WTC11 (cell line): ENCODE results near the gene KDF1. TPM values are rescaled to one million over a fixed set of nuclear protein-coding genes. Genes with fewer than 3 reads are reported as not detected.
A peak's percentile ranks its signal among the peaks of the same experiment; 100 is the strongest.

Experiments
- ATAC-seq: fragments of 200-7000 bp; cut with Tn5 transposase; 2 replicates; pipeline ENCODE4 v1.10.0; 2021; ENCODE audit warnings: mild to moderate bottlenecking, moderate library complexity
- CTCF ChIA-PET: fragments of 300-600 bp; sonication (Branson Sonifier 250); formaldehyde crosslinking; loops from one replicate; lab custom pipeline; 2021; ENCODE audit warnings: antibody characterized with exemption; lab: Charles Lee
- POLR2A ChIA-PET: fragments of 350-600 bp; sonication (Branson Sonifier 250); formaldehyde crosslinking; loops from one replicate; lab custom pipeline; 2021; ENCODE audit warnings: antibody characterized with exemption; lab: Charles Lee
- DNase-seq: peaks from one replicate; pipeline ENCODE4 v3.0.0; 2021; ENCODE audit warnings: low spot score
- H3K27ac Mint-ChIP-seq: 2 replicates; pipeline ENCODE4 v1.8.0; 2021; ENCODE audit warnings: mixed read lengths
- H3K27me3 Mint-ChIP-seq: 2 replicates; pipeline ENCODE4 v1.8.0; 2021; ENCODE audit warnings: low read depth, mild to moderate bottlenecking, moderate library complexity, mixed read lengths
- H3K36me3 Mint-ChIP-seq: 2 replicates; pipeline ENCODE4 v1.8.0; 2021; ENCODE audit warnings: mixed read lengths
- H3K4me1 Mint-ChIP-seq: 2 replicates; pipeline ENCODE4 v1.8.0; 2022; ENCODE audit warnings: mixed read lengths
- H3K4me3 Mint-ChIP-seq: 2 replicates; pipeline ENCODE4 v1.8.0; 2021; ENCODE audit warnings: mild to moderate bottlenecking, moderate library complexity, mixed read lengths
- H3K9me3 Mint-ChIP-seq: 2 replicates; pipeline ENCODE4 v1.8.0; 2021; ENCODE audit warnings: mixed read lengths
- ARID4B ChIP-seq: sonication (generic); formaldehyde crosslinking; IDR thresholded peaks from 2 replicates; pipeline ENCODE4 v1.8.0; 2023; ENCODE audit warnings: missing genetic modification reagents, mild to moderate bottlenecking, borderline replicate concordance
- CREB1 ChIP-seq: sonication (generic); formaldehyde crosslinking; IDR thresholded peaks from 2 replicates; pipeline ENCODE4 v1.8.0; 2023; ENCODE audit warnings: mild to moderate bottlenecking, missing genetic modification reagents
- EMX1 ChIP-seq: fragments of 250-450 bp; sonication (Bioruptor Pico); IDR thresholded peaks from 2 replicates; pipeline ENCODE4 v1.8.0; 2021; ENCODE audit warnings: mild to moderate bottlenecking
- GABPB1 ChIP-seq: sonication (generic); formaldehyde crosslinking; IDR thresholded peaks from 2 replicates; pipeline ENCODE4 v1.8.1; 2023; ENCODE audit warnings: mild to moderate bottlenecking, missing genetic modification reagents
- NR1H2 ChIP-seq: sonication (generic); formaldehyde crosslinking; IDR thresholded peaks from 2 replicates; pipeline ENCODE4 v1.9.0; 2021; ENCODE audit warnings: mild to moderate bottlenecking, moderate library complexity, missing genetic modification reagents
- SMAD3 ChIP-seq: sonication (generic); formaldehyde crosslinking; IDR thresholded peaks from 2 replicates; pipeline ENCODE4 v1.8.0; 2022; ENCODE audit warnings: missing genetic modification reagents, mild to moderate bottlenecking, borderline replicate concordance
- STAT6 ChIP-seq: sonication (generic); formaldehyde crosslinking; conservative IDR thresholded peaks from 2 replicates; pipeline ENCODE4 v1.8.1; 2023; ENCODE audit warnings: mild to moderate bottlenecking, low read depth, missing genetic modification reagents, moderate library complexity
- TEAD1 ChIP-seq: sonication (generic); formaldehyde crosslinking; IDR thresholded peaks from 2 replicates; pipeline ENCODE4 v1.8.0; 2022; ENCODE audit warnings: mild to moderate bottlenecking, missing genetic modification reagents
- TEAD4 ChIP-seq: sonication (generic); formaldehyde crosslinking; IDR thresholded peaks from 2 replicates; pipeline ENCODE4 v1.8.0; 2022; ENCODE audit warnings: mild to moderate bottlenecking, missing genetic modification reagents
- ZNF263 ChIP-seq: sonication (generic); formaldehyde crosslinking; IDR thresholded peaks from 2 replicates; pipeline ENCODE4 v1.8.1; 2022; ENCODE audit warnings: low read depth, mild to moderate bottlenecking, moderate library complexity, missing genetic modification reagents
- ZNF281 ChIP-seq: sonication (generic); formaldehyde crosslinking; IDR thresholded peaks from 2 replicates; pipeline ENCODE4 v1.8.0; 2023; ENCODE audit warnings: mild to moderate bottlenecking, missing genetic modification reagents
- ZNF423 ChIP-seq: fragments of 250-450 bp; sonication (Bioruptor Pico); IDR thresholded peaks from 2 replicates; pipeline ENCODE4 v2.1.2; 2022; ENCODE audit warnings: mild to moderate bottlenecking, moderate library complexity
- ZNF671 ChIP-seq: fragments of 250-450 bp; sonication (Bioruptor Pico); IDR thresholded peaks from 2 replicates; pipeline ENCODE4 v1.8.0; 2021; ENCODE audit warnings: mild to moderate bottlenecking
- total RNA-seq: library from RNA; stranded (reverse); gene quantifications from 3 replicates; pipeline ENCODE4 v1.2.3, GENCODE V29; 2021

Gene KDF1
- total RNA-seq, 1 experiment from 2014 or later: 19.0 TPM

GRCh38 chr1:26913754-26914619 lies 46.3 kb downstream of the KDF1 start, which contains the start of gene NR0B2:
TSS of gene NR0B2 (minus strand) at chr1:26913975. CDS start at chr1:26913940, 35 bp downstream.
- POLR2A ChIA-PET: interaction anchor here (0.5 kb wide), 1 partner anchor 796 kb away, joined by 3 read pairs; no protein-coding TSS in a partner anchor
- Mint-ChIP-seq H3K27me3 (peaks cover 9% of the 10 kb centered on the region), H3K27ac (no peak within 1 kb of the TSS), H3K36me3 (no peaks in the 10 kb centered on the region), H3K4me1 (no peaks in the 10 kb centered on the region), H3K4me3 (no peak within 1 kb of the TSS), H3K9me3 (no peaks in the 10 kb centered on the region)
- ATAC-seq (peak; percentile 26; the same call in 1 of the 2 replicates), DNase-seq (no peak)
- TF ChIP-seq SMAD3 (CRISPR knock-in tag) (no peak), GABPB1 (peak; percentile 60; the same call in 1 of the 2 replicates)
- CTCF ChIA-PET: interaction anchor here (0.5 to 2.2 kb wide), 3 partner anchors 14 to 482 kb away, joined by 3 to 6 read pairs (median 4); partner anchors contain the start of genes GPATCH3 and GPN2

GRCh38 chr1:26913389-26913753 lies 46.9 kb downstream of the KDF1 start:
- no peak for ATAC-seq
- ChIA-PET POLR2A (interaction anchor here (0.5 kb wide), 1 partner anchor 795 kb away, joined by 3 read pairs; no protein-coding TSS in a partner anchor), CTCF (interaction anchor here (1.1 to 2.2 kb wide), 2 partner anchors 13 to 23 kb away, joined by 3 to 6 read pairs; partner anchors contain the start of genes GPATCH3 and GPN2)
- H3K27ac Mint-ChIP-seq: no peak overlapping the region
- DNase-seq: no peak
- H3K27me3 Mint-ChIP-seq: peaks cover 9% of the 10 kb centered on the region
- no peaks in the 10 kb centered on the region for H3K4me1 Mint-ChIP-seq
- H3K36me3 Mint-ChIP-seq: no peaks in the 10 kb centered on the region
- TF ChIP-seq ZNF423 (CRISPR knock-in tag): no peak
- TF ChIP-seq ARID4B: no peak
- no peak for TF ChIP-seq EMX1 (CRISPR knock-in tag)
- no peak for TF ChIP-seq TEAD1 (CRISPR knock-in tag)
- no peak for TF ChIP-seq NR1H2 (CRISPR knock-in tag)
- no peak for TF ChIP-seq ZNF671 (CRISPR knock-in tag)
- no peak for TF ChIP-seq TEAD4 (CRISPR knock-in tag)
- TF ChIP-seq CREB1 (CRISPR knock-in tag): no peak
- no peak for TF ChIP-seq ZNF281
- TF ChIP-seq STAT6: no peak
- TF ChIP-seq ZNF263 (CRISPR knock-in tag): no peak
- no peaks in the 10 kb centered on the region for H3K9me3 Mint-ChIP-seq
- H3K4me3 Mint-ChIP-seq: no peak overlapping the region
